GM21528 (cell line): ENCODE measurements around the gene C20orf173.
"Not testable (repeated sequence)": the region's sequence is repeated elsewhere in the genome, so short reads cannot be mapped to it uniquely, and the experiment has no call there.

Experiments used
- ATAC-seq: cut with Tn5 transposase; IDR thresholded peaks from one replicate; pipeline ENCODE4 v1.9.1; 2021; ENCODE audit warnings: mild to moderate bottlenecking, moderate library complexity; ENCODE audit not compliant: unreplicated experiment, low FRiP score

The C20orf173 gene, protein sequence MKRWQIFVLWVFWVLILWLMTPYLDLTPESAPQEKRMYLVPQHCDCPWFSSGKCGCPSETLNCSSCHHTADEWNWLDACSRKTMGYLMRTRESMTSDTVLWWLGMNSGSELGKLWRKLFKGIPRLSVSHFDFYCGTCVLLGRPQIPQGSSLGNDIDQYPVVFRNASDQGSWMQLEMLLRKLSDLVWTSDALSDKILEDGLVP

DNA sequence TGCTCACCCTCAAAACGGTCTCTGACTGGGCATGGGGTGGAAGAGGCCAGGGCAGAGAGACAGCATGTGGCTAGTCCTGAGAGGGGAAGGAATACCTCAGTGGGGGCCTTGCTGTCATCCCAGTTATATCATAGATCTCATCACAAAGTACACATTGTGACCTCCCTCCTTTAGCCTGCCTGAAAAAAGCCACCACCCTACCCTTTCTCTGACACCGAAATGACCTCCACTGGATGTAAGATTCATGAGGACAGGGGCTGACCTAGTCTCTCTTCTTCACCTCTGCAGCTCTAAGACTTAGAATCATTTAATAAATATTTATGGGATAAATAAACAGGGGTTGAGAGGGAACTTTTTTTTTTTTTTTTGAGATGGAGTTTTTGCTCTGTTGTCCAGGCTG lies at the start of gene C20orf173:
TSS of gene C20orf173 (minus strand) at position 101 of the 400 bp plus-strand sequence. CDS start 279 bp downstream, outside the sequence.
- ATAC-seq = no peak

DNA sequence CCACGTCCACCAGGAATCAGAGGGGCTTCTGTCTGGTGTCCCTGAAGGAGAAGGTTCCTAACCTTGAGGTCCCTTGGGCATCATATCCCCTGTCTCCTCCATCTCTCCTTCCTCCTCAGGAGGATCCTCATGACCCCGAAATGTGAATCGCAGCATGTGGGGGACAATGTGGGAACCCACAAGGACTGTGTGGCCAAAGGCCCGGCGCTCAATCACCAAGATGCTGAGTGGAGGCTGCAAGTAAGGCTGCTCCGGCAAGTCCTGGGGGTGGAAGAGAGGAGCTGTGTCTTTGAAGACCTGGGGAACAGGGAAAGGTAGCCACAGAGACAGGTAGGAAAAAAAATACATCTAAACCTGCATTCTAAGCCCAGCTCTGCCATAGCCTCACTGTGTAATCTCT lies 49.7 kb upstream of the C20orf173 start:
- no peak for ATAC-seq

DNA sequence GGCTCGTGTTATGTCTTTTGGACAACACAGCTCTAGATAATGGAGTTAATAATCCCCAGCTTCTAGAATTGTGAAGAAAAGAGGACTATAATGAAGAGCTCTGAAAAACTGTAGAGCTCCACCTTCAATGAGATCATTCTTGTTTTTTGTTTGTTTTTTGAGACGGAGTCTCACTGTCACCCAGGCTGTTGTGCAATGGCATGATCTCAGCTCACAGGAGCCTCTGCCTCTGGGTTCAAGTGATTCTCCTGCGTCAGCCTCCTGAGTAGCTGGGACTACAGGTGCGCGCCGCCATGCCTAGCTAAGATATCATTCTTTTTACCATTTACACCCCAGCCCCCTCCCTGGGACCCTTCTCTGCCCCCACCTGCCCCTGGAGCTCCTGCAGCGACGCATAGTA lies 49.0 kb upstream of the C20orf173 start:
- ATAC-seq = no peak

DNA sequence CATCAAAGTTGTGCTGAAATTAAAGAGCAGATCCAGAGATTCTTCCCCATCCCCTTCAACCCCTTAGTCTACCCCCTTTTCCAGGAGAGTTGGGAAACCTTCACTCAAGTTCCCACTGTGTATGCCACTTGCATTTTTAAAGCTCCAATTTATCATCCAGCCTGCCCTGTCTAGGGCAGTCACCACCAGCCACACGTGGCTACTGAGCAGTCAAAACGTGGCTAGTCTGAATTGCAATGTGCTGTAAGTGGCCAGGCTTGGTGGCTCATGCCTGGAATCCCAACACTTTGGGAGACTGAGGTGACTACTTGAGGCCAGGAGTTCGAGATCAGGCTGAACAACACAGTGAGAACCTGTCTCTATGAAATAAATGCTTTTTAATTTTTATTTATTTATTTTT lies 47.4 kb upstream of the C20orf173 start:
- no peak for ATAC-seq

DNA sequence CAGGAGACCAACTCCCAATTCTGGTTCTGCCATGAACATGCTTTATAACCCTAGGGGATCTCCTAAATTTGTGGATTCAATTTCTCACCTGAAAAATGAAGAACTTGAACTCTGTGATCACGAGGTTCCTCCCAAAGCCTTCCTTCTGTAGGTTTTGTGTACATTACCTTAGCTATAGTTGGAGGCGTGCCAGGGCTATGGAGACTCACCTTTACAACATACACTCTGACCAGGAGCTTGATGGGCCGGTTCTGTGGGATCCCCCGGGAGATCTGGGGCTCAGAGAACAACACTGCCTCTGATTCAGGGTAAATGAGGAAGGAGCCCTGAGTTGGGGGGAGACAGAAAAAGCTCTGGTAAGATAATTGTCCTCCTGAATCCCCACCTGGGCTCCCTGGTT lies 46.5 kb upstream of the C20orf173 start:
- no peak for ATAC-seq

DNA sequence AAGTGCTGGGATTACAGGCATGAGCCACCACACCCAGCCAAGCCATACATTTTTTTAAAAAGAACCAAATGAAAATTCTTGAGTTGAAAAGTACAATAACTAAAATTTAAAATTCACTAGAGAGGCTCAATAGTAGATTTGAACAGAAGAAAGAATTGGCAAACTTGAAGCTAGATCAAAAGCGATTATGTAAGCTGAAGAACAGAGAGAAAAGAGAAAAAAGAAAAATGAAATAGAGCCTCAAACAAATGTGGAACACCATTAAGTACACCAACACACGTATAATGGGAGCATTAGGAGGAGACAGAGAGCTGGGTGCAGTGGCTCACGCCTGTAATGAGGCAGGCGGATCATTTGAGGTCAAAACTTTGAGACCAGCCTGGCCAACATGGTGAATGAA lies 43.4 kb upstream of the C20orf173 start:
- ATAC-seq = no peak

DNA sequence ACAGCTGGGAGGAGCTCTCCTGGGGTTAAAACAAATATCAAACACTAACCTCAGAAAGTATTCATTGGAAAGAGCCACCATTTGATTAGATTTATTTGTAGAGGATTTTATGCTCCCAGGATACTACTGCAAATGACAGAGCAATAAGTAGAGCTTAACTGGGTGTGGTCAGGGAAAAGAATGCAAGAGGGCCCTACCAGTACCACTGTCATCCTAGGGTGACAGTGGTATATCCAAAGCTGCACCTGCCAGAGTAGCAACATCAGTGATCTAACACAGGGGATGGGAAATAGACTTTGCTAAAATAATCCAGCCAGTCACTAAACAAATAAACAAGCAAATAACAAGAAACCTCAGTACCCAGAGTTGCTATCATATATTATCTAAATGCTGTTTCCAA lies 42.1 kb upstream of the C20orf173 start:
- no peak for ATAC-seq

DNA sequence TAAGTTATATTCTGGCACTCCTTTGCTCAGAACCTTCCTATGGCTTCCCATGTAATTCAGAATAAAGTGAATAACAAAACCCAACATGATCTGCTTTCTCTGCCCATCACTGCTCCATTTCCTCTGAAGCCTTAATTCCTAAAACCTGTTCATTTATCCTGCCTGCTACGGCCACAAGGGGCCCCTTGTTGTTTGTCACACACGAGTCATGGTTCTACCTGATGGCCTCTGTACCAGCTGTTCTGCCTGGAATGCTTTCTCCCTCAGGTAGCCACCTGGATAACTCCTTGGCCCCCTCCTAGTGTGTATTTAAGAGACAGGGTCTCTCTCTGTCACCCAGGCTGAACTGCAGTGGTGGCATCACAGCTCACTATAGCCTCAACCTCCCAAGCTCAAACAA lies 39.2 kb upstream of the C20orf173 start:
- ATAC-seq = no peak

DNA sequence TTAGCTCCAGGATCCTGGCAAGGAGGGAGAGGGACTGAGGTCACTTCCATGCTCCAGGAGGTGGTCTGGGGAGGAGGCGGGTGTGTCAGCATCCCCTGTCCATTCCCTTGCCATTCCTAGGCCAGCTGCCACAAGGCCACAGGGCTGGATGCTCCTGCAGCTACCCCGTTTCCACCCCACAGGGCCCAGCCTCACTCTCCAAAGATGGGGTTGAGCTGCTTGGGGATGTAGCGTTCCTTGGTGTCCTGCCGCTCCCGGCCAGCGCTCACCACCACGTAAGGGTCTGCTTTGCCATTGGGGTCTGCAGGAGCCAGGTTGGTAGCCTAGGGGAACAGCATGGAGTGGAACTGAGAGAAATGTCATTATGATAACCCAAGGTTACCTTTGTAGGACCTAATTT lies 35.5 kb upstream of the C20orf173 start:
- ATAC-seq = no peak

DNA sequence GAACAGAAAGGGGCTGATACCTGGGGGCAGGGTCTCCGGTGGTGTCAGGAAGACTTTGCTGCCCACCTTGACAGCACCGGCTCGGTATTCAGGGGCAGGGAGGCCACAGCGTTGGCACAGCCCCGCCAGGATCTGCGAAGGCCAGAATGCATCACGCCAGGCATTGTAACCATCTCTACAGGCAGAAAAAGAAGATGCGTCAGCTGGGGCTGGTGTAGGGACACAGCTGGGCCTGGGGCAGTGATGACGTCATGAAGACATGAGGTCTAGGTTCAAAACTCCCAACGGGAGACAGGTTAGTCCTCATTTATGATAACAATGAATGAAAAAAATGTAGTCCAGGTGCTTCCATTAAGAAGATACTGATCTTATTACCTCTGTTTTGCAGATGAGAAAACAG lies 34.4 kb upstream of the C20orf173 start:
- ATAC-seq = no peak

DNA sequence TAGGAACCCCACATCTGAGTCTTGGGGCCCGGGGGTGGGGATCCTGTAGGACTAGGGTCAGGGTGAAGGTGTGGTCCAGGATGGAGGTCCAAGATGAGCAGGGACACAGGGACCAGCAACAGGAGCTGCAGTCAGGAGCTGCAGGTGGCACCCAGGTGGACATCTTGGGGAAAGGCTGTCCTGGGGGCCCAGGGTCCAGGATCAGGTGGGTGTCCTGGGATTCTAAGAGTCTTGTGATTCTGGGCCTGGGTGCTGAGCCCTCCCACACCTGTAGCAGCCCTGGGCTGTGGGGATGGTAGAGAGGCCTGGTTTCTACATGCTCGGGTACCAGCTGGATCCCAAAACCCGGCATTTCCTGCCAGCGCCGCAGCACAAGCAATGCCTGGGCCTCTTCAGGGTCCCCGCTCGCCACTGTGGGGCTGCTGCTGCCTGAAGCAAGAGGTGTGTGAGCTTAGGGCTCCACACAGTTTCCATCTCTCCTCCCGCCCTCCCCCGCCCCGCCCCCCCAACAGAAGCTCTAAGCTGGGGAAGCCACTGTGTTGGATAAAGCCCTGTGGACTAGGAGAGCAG lies 33.2 kb upstream of the C20orf173 start:
- ATAC-seq = no peak

DNA sequence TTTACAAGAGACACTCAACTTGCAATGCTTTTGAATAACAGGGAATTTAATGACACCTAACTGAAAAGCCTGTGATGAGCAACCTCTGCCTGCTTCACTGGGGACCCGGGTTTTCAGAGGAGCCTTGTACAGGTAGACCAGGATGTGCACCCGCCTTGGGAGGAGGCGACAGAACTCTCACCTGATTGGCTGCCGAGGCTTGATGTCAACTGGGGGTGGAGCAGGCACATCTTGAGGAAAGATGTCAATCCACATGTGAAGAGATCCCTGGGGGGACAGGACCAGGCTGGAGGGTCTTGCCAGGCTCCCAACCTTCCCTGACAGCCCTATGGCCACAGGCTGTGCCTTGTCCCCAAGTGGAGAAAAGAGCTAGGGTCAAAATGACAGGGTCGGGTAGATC lies 32.2 kb upstream of the C20orf173 start:
- ATAC-seq = no peak

DNA sequence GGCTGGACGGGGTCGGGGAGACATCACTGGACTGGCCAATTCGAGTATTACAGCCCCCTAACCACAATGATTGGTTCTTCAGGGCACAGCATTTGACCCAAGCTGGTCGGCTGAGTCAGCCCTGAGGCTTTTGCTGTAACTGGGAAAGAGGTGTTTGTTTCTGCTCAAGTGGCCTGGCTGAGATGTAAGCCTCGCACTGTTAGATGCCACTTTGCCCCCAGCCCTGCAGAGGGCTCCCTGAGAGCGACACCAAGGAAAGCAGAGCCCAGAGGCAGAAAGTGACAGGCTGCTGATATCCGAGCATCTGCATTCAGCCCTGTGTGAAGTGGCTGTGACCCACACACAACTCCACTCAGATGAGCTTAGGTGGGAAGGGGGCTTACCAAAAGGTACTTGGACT lies 31.8 kb upstream of the C20orf173 start:
- no peak for ATAC-seq

DNA sequence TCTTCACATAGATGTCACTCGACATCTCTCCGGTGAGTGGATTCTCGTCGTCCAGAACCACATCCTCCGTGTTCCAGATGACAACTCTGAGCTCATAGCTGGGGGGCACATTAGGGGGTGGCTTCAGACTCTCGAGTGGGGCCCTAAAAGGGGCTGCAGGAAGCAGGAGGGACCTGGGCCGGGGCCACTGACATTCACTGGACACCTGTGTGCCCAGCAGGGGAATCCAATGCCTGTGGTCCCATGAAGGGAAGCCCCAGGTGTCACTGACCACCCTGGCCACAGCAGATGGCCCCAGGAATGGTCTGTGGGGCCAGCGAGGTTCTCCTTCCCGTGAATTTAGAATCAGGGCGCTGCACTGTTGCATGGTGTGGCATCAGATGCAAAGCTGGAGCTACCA lies 31.1 kb upstream of the C20orf173 start:
- ATAC-seq = no peak

DNA sequence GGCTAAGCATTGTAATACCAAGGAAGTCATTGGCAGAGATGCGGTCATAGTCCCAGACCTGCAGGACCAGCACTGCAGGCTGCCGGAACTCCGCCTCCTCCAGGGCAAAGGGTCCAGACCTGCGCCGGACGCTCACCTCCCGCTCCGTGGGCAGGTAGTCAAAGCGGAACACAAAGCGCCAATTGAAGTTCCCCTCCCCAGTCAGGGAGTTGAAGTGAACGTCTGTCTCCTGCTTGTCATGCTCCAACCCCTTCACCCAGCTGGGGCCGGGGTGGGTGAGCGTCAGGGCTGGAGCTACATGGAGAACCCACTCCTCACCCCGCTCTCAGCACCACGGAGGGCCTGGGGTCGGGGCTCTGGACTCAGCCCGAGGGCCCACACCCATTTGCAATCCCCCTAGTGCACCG lies 30.7 kb upstream of the C20orf173 start:
- ATAC-seq = no peak

DNA sequence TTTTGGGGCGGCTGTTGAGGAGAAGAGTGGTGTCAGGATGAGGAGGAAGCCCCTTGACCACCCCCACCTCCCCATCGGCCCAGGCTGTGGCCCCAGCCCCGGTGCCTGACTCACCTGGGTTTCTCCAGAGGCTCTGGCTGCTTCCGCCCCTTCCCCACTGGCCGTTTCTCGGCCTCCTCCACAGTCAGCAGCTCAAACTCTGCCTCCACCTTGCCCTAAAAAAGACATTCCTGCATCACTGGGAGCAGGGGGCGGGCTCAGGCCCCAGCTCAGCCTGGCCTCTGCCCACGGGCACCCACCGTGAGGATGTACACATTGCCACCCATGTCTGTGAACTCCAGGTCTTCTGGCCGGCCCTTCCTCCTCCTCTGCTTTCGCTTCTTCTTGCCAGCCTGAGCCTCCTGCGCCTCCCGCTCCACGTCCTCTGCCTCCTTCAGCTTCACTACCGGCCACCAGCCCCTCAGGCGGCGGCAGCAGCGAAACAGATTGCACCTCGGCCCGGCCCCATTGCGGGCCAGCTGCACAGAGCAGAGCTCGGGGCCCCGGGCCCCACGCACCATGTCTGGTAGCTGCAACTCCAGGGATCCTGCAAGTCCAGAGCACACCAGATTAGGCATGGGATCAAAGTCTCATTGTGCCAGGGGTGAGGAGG lies 29.7 kb upstream of the C20orf173 start:
- ATAC-seq = no peak

DNA sequence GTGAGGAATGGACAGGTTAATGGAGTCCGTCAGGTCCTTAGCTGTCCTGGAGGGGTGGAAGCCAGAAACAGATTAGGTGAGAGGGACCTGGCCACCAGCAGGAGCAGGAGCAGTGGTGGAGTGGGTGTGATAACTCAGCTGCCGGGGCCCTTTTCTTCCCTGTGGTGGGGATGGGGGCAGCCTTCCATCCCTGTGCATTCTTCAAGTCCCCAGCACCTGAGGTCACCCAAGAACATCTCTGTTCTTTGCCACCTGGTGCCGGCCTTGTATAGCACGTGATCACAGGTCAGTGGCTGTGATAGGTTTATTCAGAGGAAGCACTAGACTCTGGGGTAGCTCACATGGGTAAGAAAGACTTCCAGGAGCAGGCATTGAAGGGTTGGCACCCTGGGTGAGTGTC lies 29.0 kb upstream of the C20orf173 start:
- ATAC-seq = no peak

DNA sequence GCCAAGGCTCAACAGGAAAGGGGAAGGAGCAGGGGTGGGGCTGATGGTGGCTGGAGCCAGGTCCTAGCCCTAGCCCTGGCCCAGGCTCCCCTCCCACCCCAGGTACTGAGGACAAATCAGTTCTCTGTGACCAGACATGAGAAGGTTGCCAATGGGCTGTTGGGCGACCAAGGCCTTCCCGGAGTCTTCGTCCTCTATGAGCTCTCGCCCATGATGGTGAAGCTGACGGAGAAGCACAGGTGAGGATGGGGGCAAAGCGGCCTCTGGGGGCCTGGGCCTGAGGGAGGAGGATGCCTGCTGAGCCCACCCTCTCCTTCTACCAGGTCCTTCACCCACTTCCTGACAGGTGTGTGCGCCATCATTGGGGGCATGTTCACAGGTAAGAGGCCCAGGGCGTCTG lies 27.4 kb upstream of the C20orf173 start:
- ATAC-seq = no peak

DNA sequence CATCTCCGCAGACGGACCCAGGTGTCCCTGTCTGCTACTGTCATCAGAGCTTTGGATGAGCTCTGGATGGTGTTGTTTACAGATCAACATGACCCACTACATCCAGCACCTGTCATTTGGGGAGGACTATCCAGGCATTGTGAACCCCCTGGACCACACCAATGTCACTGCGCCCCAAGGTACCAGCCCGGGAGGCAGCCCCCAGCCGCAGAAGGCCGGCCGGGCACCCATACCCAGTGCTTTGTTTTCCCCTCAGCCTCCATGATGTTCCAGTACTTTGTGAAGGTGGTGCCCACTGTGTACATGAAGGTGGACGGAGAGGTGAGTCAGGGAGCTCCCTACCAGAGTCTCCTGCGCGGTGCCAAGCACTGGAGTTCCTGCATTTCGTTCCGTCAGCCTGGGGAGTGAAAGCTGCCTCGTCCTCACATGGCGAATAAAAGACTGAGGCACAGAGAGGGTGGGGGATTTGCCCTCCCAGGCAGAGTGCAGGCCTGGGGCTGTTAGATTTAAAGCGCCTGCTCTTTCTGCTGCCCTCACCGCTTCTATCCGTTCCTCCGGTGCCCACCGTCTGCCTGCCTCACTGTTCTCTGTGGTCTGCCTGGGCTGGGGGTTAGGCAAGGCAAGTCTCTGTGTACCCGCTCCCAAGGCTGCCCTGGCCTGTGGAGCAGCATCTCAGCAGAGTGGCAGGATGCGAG lies 26.6 kb upstream of the C20orf173 start:
- no peak for ATAC-seq

DNA sequence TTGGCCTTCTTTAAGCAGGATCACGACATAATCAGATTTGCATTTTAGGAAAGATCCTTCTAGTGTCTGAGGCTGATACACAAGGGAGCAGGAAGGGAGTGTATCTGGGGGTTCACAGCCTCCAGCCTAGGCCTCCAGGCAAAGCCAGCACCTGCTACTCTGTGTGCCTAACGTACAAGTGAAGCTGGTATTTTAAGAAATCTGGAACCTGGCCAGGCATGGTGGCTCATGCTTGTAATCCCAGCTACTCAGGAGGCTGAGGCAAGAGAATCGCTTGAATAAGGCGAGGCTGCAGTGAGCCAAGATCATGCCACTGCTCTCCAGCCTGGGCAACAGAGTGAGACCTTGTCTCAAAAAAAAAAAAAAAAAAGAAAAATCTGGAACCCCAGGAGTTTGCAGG lies 26.0 kb upstream of the C20orf173 start:
- ATAC-seq = not testable (repeated sequence)

DNA sequence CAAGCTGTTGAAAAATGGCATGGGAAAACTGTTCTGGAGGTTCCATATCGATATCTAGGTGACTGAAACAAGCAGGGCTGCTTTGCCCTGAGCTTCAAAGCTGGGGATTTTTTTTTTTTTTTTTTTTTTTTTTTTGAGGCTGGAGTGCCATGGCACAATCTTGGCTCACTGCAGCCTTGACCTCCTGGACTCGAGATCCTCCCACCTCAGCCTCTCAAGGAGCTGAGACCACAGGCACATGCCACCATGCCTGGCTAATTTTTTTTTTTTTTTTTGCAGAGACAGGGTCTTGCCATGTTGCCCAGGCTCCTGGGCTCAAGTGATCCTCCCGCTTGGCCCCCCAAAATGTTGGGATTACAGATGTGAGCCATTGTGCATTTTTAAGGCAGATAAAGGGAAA lies 23.5 kb upstream of the C20orf173 start:
- ATAC-seq = no peak

DNA sequence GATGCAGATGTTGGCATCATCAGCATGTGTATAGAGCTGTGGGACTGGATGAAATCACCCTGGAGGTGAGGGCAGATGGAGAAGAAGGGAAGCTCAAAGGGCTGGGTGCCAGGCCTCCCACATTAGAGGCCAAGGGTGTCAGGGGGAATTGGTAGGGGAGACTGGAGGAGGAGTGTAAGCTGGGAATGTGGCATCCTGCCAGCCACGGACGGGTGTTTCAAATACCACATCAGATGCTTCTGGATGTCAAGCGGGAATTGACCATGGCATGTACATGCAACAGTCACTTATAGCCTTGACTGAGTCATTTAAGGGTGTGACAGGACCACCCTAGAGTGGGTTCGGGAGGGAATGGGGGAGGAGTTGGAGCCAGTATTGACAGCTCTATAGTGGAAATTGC lies 22.1 kb upstream of the C20orf173 start:
- no peak for ATAC-seq
